ENCODE data around the gene CD2BP2. TPM values are rescaled to one million over a fixed set of nuclear protein-coding genes. Genes with fewer than 3 reads are reported as not detected.
A peak's percentile ranks its signal among the peaks of the same experiment; 100 is the strongest.
"Not testable (repeated sequence)": the region's sequence is repeated elsewhere in the genome, so short reads cannot be mapped to it uniquely, and the experiment has no call there.

CD2BP2 gene
- polyA plus RNA-seq, 1 of the 3 experiments (the other 2 are of a cell fraction), result 80.8 TPM

DNA sequence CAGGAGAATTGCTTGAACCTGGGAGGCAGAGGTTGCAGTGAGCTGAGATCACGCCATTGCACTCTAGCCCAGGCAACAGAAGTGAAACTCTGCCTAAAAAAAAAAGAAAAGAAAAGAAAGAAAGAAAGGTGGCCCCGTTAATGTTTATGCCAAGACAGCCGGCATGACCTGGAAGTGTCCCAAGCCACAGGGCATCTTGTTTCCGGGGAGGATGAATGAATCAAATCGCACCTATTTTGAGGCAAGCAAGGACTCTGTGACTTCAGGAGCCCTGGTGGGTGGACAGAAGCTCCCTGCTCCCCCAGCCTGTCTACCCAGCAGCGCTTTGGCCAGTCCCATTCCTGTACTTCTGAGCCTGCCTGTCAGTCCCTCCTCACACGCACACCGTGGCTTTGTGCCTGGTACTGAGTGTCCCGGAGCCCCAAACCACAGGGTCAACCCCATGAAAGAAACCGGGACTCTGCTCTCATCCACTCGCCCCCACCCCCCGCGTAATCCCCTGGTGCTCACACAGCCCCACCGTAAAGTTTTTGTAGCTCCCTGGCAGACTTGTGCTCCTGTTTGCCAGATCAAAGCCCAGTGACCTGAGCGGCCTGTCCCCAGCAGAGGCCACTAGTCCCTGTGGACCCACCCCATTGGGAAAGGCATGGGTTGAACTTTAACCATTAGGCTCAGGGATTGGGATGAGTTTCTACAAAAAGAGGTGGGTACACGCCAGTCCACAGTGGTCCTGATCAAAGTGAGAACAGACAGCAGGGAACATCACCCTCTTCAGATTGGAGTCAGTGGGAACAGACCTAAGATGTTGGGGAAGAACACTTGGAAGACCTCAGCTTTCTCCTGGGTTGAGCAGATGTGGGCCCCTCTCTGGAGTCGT is 19.3 kb downstream of the CD2BP2 start:
- peak overlapping the region; percentile 85 for H2AFZ ChIP-seq (ENCODE audit: low read depth)
- no peaks in the 10 kb centered on the region for H3K27me3 ChIP-seq (ENCODE audit: insufficient read depth)
- peak overlapping the region; percentile 74 to 79 for H3K4me3 ChIP-seq (ENCODE audit: low read depth in 2 of 2, low read length in 1 of 2)
- ChIA-PET POLR2A (interaction anchor here (0.6 to 2.5 kb wide), 2 partner anchors 9 to 19 kb away, joined by 3 to 18 read pairs; partner anchors contain the start of gene CD2BP2), CTCF (interaction anchor here (2.1 kb wide), 1 partner anchor 18 kb away, joined by 7 read pairs; no protein-coding TSS in a partner anchor)
- H3K36me3 ChIP-seq (replicated peaks in 1 of 2; ENCODE audit: control insufficient read depth in 1 of 2, insufficient read depth in 2 of 2, low read length in 1 of 2), result no peaks in the 10 kb centered on the region
- H4K20me1 ChIP-seq (ENCODE audit: insufficient read depth), result peaks cover 18% of the 10 kb centered on the region; the same call in 1 of the 2 replicates
- H3K79me2 ChIP-seq (ENCODE audit: insufficient read depth), result peaks cover 31% of the 10 kb centered on the region
- H3K9me3 ChIP-seq, result no peaks in the 10 kb centered on the region
- 62% methylated on average over 15 of the region's 17 CpGs for WGBS (ENCODE audit: low lambda C conversion rate)
- H3K4me1 ChIP-seq (ENCODE audit: control insufficient read depth in 1 of 2, insufficient read depth in 2 of 2, low read depth in 1 of 2, low read length in 1 of 2), result peaks cover 0 to 5% of the 10 kb centered on the region in 2 experiments; a peak in 1 of 4 replicates
- H3K9me2 ChIP-seq, result no peaks in the 10 kb centered on the region
- DNase-seq, result no peak
- H3K27ac ChIP-seq (ENCODE audit: low read depth in 2 of 2, low read length in 1 of 2), result peak overlapping the region; percentile 1 to 76; a peak in 2 of 4 replicates
- TF ChIP-seq ELF1 (IDR thresholded peaks at IDR 0.05) (no peak), JUND (IDR thresholded peaks at IDR 0.05) (no peak), GABPA (IDR thresholded peaks at IDR 0.05; ENCODE audit: low read depth) (peak; percentile 43; the same call in 1 of the 2 replicates), EZH2phosphoT487 (IDR thresholded peaks at IDR 0.05; ENCODE audit: borderline replicate concordance, low read depth) (no peak), GATA2 (CRISPR knock-in tag; IDR thresholded peaks at IDR 0.05) (no peak)
- H3K4me2 ChIP-seq, result peak overlapping the region; percentile 74
- H3F3A ChIP-seq (replicated peaks; ENCODE audit: insufficient read depth), result no peaks in the 10 kb centered on the region
- peak overlapping the region; percentile 82; the same call in 1 of the 2 replicates for H3K9ac ChIP-seq

DNA sequence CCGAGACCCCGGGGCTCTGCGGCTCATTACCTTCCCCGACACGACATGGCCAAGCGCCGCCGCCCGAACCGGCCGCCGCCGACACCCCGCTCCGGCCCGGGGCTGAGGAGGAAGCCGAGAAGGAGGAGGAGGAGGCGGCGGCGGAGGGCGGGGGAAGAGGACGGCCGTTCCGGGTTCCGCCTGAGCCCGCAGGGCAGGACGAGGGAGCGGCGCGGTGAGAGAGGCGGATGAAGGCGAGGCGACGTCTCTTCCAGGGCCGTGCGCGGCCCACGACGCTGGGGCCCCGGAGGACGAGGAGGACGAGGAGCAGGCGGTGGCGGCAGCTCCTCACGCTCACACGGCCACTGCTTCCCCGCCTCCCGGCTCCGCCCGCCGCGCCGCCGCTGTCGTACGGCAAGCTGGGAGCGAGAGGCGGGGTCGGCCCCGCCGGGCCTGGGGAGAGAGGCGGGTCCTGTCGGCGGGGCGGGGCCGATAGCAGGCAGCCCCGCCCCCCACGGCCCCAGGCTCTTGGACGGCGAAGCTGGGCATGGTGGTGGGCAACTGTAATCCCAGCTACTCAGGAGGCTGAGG is 20.0 kb downstream of the CD2BP2 start:
- ChIA-PET POLR2A (interaction anchor here (0.7 to 2.5 kb wide), 2 partner anchors 20 to 83 kb away, joined by 3 to 18 read pairs; partner anchors contain the start of gene CD2BP2), CTCF (interaction anchor here (1.1 to 2.1 kb wide), 2 partner anchors 18 to 75 kb away, joined by 4 to 7 read pairs; no protein-coding TSS in a partner anchor)
- H3F3A ChIP-seq (replicated peaks; ENCODE audit: insufficient read depth); H3K27me3 ChIP-seq (ENCODE audit: insufficient read depth); H3K4me1 ChIP-seq (ENCODE audit: control insufficient read depth in 1 of 2, insufficient read depth in 2 of 2, low read depth in 1 of 2, low read length in 1 of 2); H3K9me3 ChIP-seq; H3K36me3 ChIP-seq (replicated peaks in 1 of 2; ENCODE audit: control insufficient read depth in 1 of 2, insufficient read depth in 2 of 2, low read length in 1 of 2); H3K9me2 ChIP-seq: not testable (repeated sequence)
- Histone ChIP-seq H3K79me2 (ENCODE audit: insufficient read depth) (peaks cover 39% of the 10 kb centered on the region), H3K4me3 (ENCODE audit: low read depth in 2 of 2, low read length in 1 of 2) (peak overlapping the region; percentile 74 to 79), H2AFZ (ENCODE audit: low read depth) (peak overlapping the region; percentile 85), H3K9ac (peak overlapping the region; percentile 82; the same call in 1 of the 2 replicates), H3K4me2 (peak overlapping the region; percentile 74), H3K27ac (ENCODE audit: low read depth in 2 of 2, low read length in 1 of 2) (peak overlapping the region; percentile 76 to 89), H4K20me1 (ENCODE audit: insufficient read depth) (peaks cover 25% of the 10 kb centered on the region)
- TF ChIP-seq MXI1 (IDR thresholded peaks at IDR 0.05; ENCODE audit: low read depth, low read length) (peak; percentile 66), POLR2AphosphoS5 (IDR thresholded peaks at IDR 0.05; ENCODE audit: low read depth, low read length) (peak; percentile 58), TAF1 (IDR thresholded peaks at IDR 0.05; ENCODE audit: borderline replicate concordance, low read depth, low read length) (peak; percentile 46; the same call in 1 of the 2 replicates), ELF1 (IDR thresholded peaks at IDR 0.05) (peak; percentile 45; the same call in 1 of the 2 replicates)
- 0% methylated on average over 5 of the region's 70 CpGs for WGBS (ENCODE audit: low lambda C conversion rate)
- DNase-seq, result peak; percentile 86

Data from SK-N-SH (cell line).